NCI-H2171 treated with DMSO at 0.1 percent for 48 hours (cell line): ENCODE results near the gene SYNC.
"Not testable (repeated sequence)": the region's sequence is repeated elsewhere in the genome, so short reads cannot be mapped to it uniquely, and the experiment has no call there.

Experiments used
- DNase-seq: peaks from one replicate; lab custom pipeline; 2025; lab: John Stamatoyannopoulos, UW

The SYNC gene

DNA sequence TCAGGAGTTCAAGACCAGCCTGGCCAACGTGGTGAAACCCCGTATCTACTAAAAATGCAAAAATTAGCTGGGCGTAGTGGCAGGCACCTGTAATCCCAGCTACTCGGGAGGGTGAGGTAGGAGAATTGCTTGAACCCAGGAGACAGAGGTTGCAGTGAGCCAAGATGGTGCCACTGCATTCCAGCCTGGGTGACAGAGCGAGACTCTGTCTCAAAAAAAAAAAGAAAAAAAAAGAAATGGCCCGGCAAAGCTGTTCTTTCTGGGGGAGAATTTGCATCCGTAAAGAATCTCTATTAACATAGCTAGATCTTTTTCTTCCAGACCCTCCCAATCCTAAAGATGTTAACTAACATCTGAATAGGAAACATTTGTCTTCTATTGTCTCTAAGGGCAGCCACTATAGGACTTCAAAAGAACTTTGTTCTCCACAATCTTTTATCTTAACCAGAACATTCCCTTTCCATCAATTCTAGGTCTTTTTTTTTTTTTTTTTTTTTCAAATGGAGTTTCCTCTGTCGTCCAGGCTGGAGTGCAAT, 60.2 kb downstream of the SYNC start:
- not testable (repeated sequence) for DNase-seq

DNA sequence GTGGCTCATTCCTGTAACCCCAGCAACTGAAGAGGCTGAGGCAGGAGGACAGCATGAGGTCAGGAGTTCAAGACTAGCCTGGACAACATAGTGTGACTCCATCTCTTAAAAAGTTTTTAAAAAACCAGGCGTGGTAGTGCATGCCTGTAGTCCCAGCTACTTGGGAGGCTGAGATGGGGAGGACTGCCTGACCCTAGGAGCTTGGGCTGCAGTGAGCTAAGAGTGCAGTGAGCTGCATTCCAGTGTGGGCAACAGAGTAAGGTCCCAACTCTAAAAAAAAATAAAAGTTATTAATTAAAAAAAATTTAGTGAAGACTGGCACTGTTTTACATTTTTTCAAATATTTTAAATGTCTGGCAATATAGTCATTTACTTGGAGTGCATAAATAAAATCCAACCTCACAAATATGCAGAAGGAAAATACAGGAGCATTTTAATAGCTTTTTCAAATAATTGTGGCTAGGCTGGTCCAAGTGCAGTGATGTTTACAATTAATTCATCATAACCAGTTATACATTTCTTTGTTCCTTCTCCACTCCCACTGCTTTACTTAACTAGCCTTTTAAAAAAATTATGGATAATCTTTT, 63.0 kb downstream of the SYNC start:
- no peak for DNase-seq

DNA sequence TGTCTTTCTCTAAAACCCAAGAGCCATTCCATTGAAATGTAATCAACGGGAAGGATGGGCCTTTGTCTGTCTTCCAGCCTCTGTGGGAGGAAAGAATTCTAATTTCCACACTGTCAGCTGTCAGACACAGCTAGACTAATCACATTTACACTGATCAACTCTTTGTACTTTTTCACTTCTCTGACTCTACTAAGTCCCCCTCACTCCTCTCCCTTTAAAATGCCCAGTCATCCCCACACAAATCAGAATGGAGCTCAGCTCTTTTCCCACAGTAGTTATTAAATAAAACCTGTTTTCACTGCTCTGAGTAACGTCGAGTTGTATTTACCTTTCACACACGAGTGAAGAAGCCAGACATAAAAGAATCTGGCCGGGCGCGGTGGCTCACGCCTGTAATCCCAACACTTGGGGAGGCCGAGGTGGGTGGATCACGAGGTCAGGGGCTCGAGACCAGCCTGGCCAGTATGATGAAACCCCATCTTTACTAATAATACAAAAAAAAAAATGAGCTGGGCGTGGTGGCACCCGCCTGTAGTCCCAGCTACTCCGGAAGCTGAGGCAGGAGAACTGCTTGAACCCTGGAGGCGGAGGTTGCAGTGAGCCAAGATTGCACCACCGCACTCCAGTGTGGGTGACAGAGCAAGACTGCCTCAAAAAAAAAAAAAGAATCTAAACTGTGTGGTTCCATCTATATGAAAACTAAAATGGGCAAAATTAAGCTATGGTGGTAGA, 65.5 kb downstream of the SYNC start:
- no peak for DNase-seq

DNA sequence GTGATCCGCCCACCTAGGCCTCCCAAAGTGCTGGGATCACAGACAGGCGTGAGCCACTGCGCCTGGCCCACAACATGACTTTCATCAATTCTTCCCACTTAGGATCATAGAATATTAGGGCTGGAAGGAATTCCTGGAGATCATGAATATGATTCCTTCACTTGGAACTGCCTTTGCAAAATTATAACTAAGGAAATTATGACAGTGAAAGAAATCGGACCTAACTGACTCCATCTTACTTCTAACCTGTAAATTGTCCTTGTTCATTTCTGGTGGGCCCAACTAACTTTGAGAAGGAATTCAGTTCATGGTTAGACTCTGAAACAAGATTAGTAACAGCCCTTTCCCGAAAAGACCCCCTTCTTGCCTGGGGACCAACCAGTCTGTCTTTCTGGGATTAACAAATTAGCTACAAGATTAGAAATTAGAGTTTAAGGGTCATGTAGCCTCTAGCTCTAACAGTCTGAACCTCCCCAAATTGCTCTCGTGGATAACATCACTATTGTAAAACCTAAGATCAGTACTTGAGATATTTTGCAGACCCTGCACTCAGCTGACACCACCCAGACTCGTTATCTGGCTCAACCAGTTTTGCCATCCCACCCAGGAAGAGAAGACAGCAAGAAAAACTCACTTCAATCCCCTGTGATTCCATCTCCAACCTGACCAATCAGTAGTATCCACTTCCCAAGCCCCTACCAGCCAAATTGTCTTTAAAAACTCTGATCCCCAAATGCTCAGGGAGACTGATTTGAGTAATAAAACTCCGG, 66.9 kb downstream of the SYNC start:
- no peak for DNase-seq

DNA sequence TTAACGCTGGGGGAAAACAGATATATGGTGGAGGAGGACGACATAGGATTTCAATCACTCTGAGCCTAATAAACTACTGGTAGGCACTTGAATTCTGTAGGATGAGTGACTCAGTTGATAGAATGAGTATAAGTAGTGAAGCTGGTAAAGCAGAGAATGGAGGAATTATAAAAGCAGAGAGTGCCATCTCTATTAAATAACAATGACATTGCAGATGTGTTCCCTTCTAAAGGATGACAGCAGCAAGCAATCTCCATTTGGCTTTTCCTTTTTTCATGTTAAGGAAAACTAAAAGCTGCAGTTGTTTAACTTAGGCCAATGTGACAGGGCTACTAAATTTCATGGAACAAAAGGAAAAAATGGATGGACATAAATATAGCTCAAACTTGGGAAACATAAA, 69.7 kb downstream of the SYNC start:
- no peak for DNase-seq

DNA sequence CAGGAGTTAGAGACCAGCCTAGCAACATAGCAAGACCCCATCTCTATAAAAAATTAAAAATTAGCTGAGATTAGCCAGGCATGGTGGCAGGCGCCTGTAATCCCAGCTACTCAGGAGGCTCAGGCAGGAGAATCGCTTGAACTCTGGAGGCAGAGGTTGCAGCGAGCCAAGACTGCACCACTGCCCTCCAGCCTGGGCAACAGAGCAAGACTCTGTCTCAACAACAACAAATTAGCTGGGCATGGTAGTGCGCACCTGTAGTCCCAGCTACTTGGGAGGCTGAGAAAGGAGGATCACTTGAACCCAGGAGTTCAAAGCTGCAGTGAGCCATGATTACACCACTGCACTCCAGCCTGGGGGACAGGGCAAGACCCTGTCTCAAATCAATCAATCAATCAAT, 72.4 kb downstream of the SYNC start:
- not testable (repeated sequence) for DNase-seq
